ENCODE data around the gene KCNJ6.

KCNJ6 gene

GRCh38 chr21:37711286-37711829 is 204.9 kb downstream of the KCNJ6 start:
- no peak overlapping the region for H3K4me3 ChIP-seq (replicated peaks; ENCODE audit: low read depth, low read length)
- DNase-seq (ENCODE audit: low read depth), result no peak
- TF ChIP-seq, protein P1, sequence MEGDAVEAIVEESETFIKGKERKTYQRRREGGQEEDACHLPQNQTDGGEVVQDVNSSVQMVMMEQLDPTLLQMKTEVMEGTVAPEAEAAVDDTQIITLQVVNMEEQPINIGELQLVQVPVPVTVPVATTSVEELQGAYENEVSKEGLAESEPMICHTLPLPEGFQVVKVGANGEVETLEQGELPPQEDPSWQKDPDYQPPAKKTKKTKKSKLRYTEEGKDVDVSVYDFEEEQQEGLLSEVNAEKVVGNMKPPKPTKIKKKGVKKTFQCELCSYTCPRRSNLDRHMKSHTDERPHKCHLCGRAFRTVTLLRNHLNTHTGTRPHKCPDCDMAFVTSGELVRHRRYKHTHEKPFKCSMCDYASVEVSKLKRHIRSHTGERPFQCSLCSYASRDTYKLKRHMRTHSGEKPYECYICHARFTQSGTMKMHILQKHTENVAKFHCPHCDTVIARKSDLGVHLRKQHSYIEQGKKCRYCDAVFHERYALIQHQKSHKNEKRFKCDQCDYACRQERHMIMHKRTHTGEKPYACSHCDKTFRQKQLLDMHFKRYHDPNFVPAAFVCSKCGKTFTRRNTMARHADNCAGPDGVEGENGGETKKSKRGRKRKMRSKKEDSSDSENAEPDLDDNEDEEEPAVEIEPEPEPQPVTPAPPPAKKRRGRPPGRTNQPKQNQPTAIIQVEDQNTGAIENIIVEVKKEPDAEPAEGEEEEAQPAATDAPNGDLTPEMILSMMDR (IDR thresholded peaks at IDR 0.05; ENCODE audit: low read length, missing control alignments), result no peak

DNA sequence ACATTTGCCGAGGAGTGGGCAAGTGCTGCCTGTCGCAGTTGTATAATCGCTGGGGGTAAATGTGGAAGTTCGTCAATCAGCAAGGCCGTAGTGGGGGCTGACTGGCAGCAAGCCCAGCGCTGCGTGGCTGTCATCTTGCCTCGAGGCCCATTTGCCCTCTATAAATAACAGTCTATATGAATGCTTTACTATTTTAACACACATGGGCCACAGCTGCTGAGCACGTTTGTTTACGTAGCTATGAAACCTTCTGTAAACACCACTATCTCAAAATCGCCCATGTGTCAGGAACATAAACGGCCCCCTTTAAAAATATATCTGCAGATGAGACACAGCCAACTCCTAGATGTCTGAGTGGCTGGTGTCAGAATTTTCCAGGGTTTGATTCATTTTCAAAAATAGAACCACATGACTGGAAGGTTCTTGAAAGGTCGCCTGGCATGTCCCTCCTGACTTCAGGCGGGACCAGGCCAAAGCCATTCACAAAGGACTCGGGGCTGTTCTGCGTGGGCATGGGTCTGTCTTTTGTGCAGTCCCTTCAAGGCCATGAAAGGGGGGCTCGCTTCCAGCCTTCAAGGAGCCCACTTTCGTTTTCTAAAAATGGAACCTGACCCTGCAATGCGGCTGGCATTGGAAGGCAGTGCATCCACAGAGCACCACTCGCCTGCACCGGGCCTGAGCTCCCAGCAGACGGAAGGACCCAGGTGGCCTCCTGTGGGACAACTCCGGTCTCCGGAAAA is 205.5 kb downstream of the KCNJ6 start:
- no peak overlapping the region for H3K4me3 ChIP-seq (replicated peaks; ENCODE audit: low read depth, low read length)
- DNase-seq (ENCODE audit: low read depth), result peak; percentile 21
- TF ChIP-seq, protein P1 (IDR thresholded peaks at IDR 0.05; ENCODE audit: low read length, missing control alignments), result no peak

GRCh38 chr21:37704751-37705150 is 211.5 kb downstream of the KCNJ6 start:
- H3K4me3 ChIP-seq (replicated peaks; ENCODE audit: low read depth, low read length), result no peak overlapping the region
- DNase-seq (ENCODE audit: low read depth), result no peak
- TF ChIP-seq, protein P1 (IDR thresholded peaks at IDR 0.05; ENCODE audit: low read length, missing control alignments), result no peak

DNA sequence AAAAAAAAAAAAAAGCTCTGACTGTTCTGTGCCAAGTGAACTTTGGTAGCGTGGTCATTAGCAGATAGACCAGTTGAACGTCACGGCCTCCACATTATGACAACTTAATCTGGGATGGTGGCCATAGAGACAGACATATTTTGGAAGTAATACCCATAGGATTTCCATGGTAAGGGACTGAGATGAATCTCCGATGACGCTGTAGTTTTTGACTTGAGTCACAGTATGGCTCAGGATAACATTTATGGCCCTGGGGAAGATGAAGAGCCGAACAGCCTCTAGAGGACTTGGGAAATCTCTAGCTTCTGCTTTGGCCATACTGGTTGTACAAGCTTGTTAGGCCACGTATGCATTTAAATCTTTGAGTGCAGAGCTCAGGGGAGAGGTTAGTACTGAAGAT is 214.0 kb downstream of the KCNJ6 start:
- DNase-seq (ENCODE audit: low read depth), result no peak
- no peak overlapping the region for H3K4me3 ChIP-seq (replicated peaks; ENCODE audit: low read depth, low read length)
- TF ChIP-seq, protein P1 (IDR thresholded peaks at IDR 0.05; ENCODE audit: low read length, missing control alignments), result no peak

DNA sequence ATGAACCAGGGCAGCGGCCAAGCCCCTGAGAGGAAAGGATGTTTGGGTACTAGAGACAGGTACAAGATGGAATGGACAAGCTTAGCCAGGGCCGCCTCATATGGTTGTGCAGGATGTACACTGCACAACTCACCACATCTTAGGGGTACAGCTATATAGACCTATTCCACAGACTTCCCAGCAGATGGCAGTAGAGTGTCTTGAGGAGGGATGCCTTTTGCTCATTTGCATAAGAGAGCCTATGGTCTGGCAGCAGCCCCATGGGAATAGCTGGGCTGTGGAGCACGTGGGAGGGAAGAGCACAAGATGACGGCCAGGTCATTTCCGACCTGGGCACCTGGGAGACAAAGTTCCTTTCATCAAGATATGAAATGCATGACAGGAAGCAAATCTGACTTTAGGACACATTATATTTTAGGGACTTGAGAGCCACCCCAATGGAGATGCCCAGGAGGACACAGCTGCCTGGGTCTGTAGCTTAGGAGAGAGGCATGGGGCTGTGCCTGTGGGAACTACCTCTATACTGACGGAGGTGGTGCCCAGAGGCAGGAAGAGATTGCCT is 215.5 kb downstream of the KCNJ6 start:
- DNase-seq (ENCODE audit: low read depth), result peak; percentile 89
- no peak overlapping the region for H3K4me3 ChIP-seq (replicated peaks; ENCODE audit: low read depth, low read length)
- TF ChIP-seq, protein P1 (IDR thresholded peaks at IDR 0.05; ENCODE audit: low read length, missing control alignments), result peak; percentile 87

- TF ChIP-seq, protein P1 (IDR thresholded peaks at IDR 0.05; ENCODE audit: low read length, missing control alignments), result no peak
- no peak overlapping the region for H3K4me3 ChIP-seq (replicated peaks; ENCODE audit: low read depth, low read length)
- DNase-seq (ENCODE audit: low read depth), result no peak
These were observed 217.1 kb downstream of the KCNJ6 start for GRCh38 chr21:37699024-37699775.
